GM18867 (cell line): ENCODE measurements around the gene TNS3.

Experiments used
- ATAC-seq: cut with Tn5 transposase; IDR thresholded peaks from one replicate; pipeline ENCODE4 v1.9.1; 2021; ENCODE audit warnings: mild to moderate bottlenecking, moderate library complexity; ENCODE audit not compliant: unreplicated experiment

Gene TNS3

GRCh38 chr7:47249361-47249760 is 332.6 kb downstream of the TNS3 start:
- ATAC-seq = no peak

DNA sequence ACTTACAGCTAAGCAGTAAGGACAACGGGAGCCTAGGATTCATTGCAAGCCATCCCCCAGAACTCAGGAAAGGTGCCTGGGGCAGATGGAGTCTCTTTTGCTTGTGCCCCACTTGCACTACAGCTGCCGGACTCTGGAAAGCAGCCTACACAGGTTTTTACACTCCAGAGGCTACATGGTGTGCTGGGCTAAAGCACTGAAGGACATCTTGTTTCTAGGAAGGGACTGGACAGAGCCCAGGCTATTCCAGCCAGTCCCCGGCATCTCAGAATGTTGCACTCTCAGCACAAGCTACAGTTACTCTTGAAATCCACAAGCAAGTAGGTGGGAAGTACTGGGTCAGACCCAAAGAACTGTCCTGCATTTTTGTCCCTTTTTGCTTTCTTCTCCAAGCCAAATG is 333.1 kb downstream of the TNS3 start:
- no peak for ATAC-seq

- ATAC-seq = no peak
Observed at GRCh38 chr7:47247132-47247531, 334.8 kb downstream of the TNS3 start.

DNA sequence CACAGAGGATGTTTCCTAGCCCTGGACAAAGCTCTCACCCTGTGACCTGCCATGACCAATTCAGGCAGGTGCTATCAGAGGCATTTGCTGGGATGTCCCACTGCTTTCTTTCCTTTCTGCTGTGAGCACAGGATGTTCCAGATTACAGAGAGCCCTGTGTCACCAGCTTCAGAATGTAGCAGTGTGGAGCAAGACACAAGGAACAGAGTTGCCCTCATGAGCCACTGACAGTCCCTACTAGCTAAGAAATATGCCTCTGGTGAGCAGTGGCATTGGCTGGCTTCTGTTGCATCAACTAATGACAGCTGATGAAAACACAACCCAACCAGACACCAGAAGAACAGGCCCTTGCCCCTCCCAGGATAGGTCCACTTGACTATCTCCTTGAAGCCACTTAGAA is 337.2 kb downstream of the TNS3 start:
- no peak for ATAC-seq

GRCh38 chr7:47241112-47242065 is 340.5 kb downstream of the TNS3 start:
- no peak for ATAC-seq

GRCh38 chr7:47239931-47240421 is 341.9 kb downstream of the TNS3 start:
- no peak for ATAC-seq

DNA sequence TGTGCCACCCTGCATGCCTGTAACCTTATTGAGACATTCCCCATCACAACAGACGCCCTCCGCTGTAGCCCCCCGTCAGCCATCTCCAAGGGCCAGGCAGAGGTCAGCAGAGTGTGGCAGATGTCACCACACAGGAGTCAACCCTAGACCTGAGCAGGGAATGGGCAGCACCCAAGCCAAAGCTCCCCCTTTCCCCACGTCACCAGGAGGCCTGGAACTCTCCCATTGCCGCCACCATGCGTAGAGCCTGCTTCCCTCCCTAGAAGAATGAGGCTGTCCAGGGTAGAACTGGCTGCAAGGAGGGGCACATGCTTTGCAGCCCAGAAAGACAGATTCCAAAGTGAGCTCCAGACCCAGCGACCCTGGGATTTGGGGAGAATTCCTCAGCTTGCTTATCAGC is 342.9 kb downstream of the TNS3 start:
- no peak for ATAC-seq

GRCh38 chr7:47236480-47237129 is 345.3 kb downstream of the TNS3 start:
- ATAC-seq = no peak

GRCh38 chr7:47233996-47234395 is 347.9 kb downstream of the TNS3 start:
- ATAC-seq = no peak

GRCh38 chr7:47232751-47233412 is 349.0 kb downstream of the TNS3 start:
- no peak for ATAC-seq

DNA sequence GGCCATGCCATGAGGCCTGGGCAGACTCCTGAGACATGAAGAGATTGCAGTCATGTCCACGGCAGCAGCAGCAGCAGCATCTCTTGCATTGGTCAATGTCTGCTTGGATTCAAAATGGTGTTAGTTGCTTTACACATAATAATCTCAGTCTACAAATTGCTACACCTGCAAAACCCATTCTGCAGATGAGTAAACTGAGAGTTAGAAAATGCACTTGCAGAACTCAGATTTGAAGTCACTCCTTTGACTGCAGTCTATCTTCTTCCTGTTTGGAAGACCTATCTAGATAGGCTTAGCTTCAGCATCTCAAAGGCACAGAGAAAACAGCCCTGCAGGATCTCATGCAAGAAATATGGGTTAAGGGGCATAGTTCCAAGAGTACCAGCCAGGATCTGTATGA is 350.3 kb downstream of the TNS3 start:
- no peak for ATAC-seq

DNA sequence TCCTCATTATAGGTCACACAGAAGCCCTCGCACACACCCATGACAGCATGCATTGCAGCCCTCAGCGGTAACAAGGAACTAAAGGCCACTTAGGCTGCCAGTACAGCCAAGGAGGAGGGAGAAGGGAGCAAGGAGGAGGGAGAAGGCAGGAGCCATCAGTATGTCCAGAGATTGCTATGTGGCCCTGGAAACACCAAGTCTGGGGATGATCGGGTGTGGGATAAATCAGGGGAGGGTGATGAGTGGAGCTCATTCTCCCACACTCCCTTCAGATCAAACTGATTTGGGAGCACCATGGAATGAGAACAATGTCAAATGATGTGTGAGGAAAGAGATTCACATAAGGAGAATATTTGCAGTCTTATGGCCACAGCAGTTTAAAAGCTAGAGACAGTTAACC is 350.9 kb downstream of the TNS3 start:
- no peak for ATAC-seq

GRCh38 chr7:47228386-47229014 is 353.4 kb downstream of the TNS3 start:
- ATAC-seq = no peak

DNA sequence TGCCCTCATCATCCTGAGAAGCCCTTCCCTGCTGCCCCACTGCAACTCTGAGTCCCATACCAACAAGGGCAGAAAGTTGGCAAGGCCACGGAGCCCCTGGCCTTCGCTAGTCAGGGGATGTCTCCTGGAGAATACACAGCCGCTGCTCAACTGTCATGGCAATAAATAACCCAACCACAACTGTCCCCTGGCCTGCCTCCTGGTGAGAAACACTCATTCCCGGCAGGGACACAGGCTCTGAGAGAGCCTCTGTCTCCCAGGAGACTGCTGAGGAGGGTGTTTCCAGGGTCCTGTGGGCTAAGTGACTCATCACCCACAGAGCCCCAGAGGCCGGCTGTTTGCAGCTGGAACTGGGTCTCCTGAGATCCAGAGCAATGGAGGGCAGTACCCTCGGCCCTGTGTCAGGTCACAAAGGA is 354.1 kb downstream of the TNS3 start:
- ATAC-seq = no peak

DNA sequence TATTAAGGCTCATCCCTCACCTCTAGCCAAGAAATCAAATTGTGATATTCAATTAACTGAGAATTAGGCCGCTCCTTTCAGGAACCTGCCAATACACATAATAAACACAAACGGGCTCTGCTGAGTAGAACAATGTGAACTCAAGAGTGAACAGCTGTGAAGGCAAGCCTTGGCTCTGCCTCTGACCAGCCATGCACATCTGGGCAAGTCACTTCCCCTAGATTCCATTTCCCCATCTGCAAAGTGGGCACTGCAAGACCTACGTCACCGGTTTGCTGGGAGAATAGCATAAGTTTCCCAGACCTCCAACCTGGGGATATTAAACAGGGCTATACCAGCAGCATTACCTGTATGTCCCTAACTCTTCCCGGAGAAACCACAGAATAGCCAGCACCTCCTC is 355.2 kb downstream of the TNS3 start:
- no peak for ATAC-seq

- no peak for ATAC-seq
Observed at GRCh38 chr7:47225387-47226131, 356.4 kb downstream of the TNS3 start.
